Measurements from ENCODE around the gene SLC5A10. TPM values are rescaled to one million over a fixed set of nuclear protein-coding genes. Genes with fewer than 3 reads are reported as not detected.

The SLC5A10 gene
- total and polyA plus RNA-seq, 4 donors, result 0.05 to 0.23 (median 0.15) TPM

- TF ChIP-seq TAF1 (conservative IDR thresholded peaks at IDR 0.05) (no peak), FOXA2 (IDR thresholded peaks at IDR 0.05) (no peak), YY1 (IDR thresholded peaks at IDR 0.05) (peak; percentile 18), MAX (IDR thresholded peaks at IDR 0.05) (no peak), GABPA (IDR thresholded peaks at IDR 0.05 in 1 of 2, conservative IDR thresholded peaks at IDR 0.05 in 1 of 2) (no peak)
- peak; percentile 68 for DNase-seq (ENCODE audit: low spot score)
- WGBS, result 13% methylated on average over 73 of the region's 73 CpGs
- Histone ChIP-seq H3K9me3 (ENCODE audit: control insufficient read depth in 4 of 4, low read length in 3 of 4) (no peaks in the 10 kb centered on the region), H3K4me1 (ENCODE audit: control insufficient read depth in 4 of 4, insufficient read depth in 4 of 4, low read length in 3 of 4) (peaks cover 7 to 60% (median 46%) of the 10 kb centered on the region in 4 donors), H3K27ac (ENCODE audit: low read depth in 1 of 2, low read length in 2 of 2) (peak overlapping the region; percentile 90 to 93), H3K36me3 (ENCODE audit: control insufficient read depth in 4 of 4, insufficient read depth in 3 of 4, low read depth in 1 of 4, low read length in 3 of 4) (peaks cover 0 to 2% (median 0%) of the 10 kb centered on the region in 4 donors), H3K27me3 (ENCODE audit: control insufficient read depth in 4 of 4, insufficient read depth in 4 of 4, low read length in 3 of 4) (no peaks in the 10 kb centered on the region), H3K4me3 (ENCODE audit: low read depth in 1 of 3, low read length in 3 of 3) (peak overlapping the region; percentile 71 to 86 (median 78)), H3K9ac (ENCODE audit: low read depth in 1 of 2, low read length in 2 of 2) (peak overlapping the region; percentile 34 to 63)
Measured at GRCh38 chr17:19003543-19004420, 51.8 kb downstream of the SLC5A10 start.

GRCh38 chr17:19004421-19005136 lies 52.6 kb downstream of the SLC5A10 start, which contains the start of gene FAM83G:
Gene FAM83G (minus strand): TSS chr17:19004764. CDS start chr17:19004041, 723 bp downstream.
- peak within 1 kb of the TSS; percentile 34 to 63 for H3K9ac ChIP-seq (ENCODE audit: low read depth in 1 of 2, low read length in 2 of 2)

More at GRCh38 chr17:19004421-19005136, 52.6 kb downstream of the SLC5A10 start, which contains the start of gene FAM83G:
- H3K4me3 ChIP-seq (ENCODE audit: low read depth in 1 of 3, low read length in 3 of 3), result peak within 1 kb of the TSS; percentile 71 to 86 (median 78)
- peak within 1 kb of the TSS; percentile 90 to 93 for H3K27ac ChIP-seq (ENCODE audit: low read depth in 1 of 2, low read length in 2 of 2)
- H3K36me3 ChIP-seq (ENCODE audit: control insufficient read depth in 4 of 4, insufficient read depth in 3 of 4, low read depth in 1 of 4, low read length in 3 of 4), result peaks cover 0 to under 1% (median 0%) of the 10 kb centered on the region in 4 donors
- TF ChIP-seq GABPA (IDR thresholded peaks at IDR 0.05 in 1 of 2, conservative IDR thresholded peaks at IDR 0.05 in 1 of 2), result peak in 1 of 2 donors; percentile 47
- peak in 1 of 2 donors; percentile 47 for TF ChIP-seq JUND (IDR thresholded peaks at IDR 0.05)
- peak in 1 of 2 donors; percentile 25 for TF ChIP-seq RXRA (IDR thresholded peaks at IDR 0.05)
- TF ChIP-seq CTCF (IDR thresholded peaks at IDR 0.05; ENCODE audit: low read depth, low read length, missing input control), result no peak
- peak; percentile 15 for TF ChIP-seq SP1 (IDR thresholded peaks at IDR 0.05)
- TF ChIP-seq NR2F2 (IDR thresholded peaks at IDR 0.05), result no peak
- H3K4me1 ChIP-seq (ENCODE audit: control insufficient read depth in 4 of 4, insufficient read depth in 4 of 4, low read length in 3 of 4), result peaks cover 7 to 60% (median 46%) of the 10 kb centered on the region in 4 donors
- WGBS, result 3% methylated on average over 67 of the region's 67 CpGs
- DNase-seq (ENCODE audit: low spot score), result peak; percentile 56
- no peaks in the 10 kb centered on the region for H3K27me3 ChIP-seq (ENCODE audit: control insufficient read depth in 4 of 4, insufficient read depth in 4 of 4, low read length in 3 of 4)
- H3K9me3 ChIP-seq (ENCODE audit: control insufficient read depth in 4 of 4, low read length in 3 of 4), result no peaks in the 10 kb centered on the region

Measured in liver (tissue), 9 donors.